Stimulated activated naive CD8-positive, alpha-beta T cell treated with anti-CD3 and anti-CD28 coated beads, Interleukin-15, Interleukin-2, amounts not matched to agents 100 U/mL and 50 U/mL, for 24 hours (primary cell): Measurements from ENCODE around the gene CACNA2D3.

ENCODE experiments used
- ATAC-seq: fragments of 150-1000 bp; cut with Tn5 transposase; one replicate; pipeline ENCODE4 v1.10.0; 2021
- DNase-seq: peaks from one replicate; pipeline ENCODE4 v3.0.0; 2021

Gene CACNA2D3

GRCh38 chr3:54217828-54218227 is 95.5 kb downstream of the CACNA2D3 start:
- ATAC-seq (no peak), DNase-seq (no peak)

GRCh38 chr3:54222316-54222715 is 100.0 kb downstream of the CACNA2D3 start:
- ATAC-seq (no peak), DNase-seq (no peak)

- DNase-seq (no peak), ATAC-seq (no peak)
Measured at GRCh38 chr3:54223063-54223462, 100.7 kb downstream of the CACNA2D3 start.

GRCh38 chr3:54225841-54226528 is 103.6 kb downstream of the CACNA2D3 start:
- ATAC-seq (no peak), DNase-seq (no peak)

DNA sequence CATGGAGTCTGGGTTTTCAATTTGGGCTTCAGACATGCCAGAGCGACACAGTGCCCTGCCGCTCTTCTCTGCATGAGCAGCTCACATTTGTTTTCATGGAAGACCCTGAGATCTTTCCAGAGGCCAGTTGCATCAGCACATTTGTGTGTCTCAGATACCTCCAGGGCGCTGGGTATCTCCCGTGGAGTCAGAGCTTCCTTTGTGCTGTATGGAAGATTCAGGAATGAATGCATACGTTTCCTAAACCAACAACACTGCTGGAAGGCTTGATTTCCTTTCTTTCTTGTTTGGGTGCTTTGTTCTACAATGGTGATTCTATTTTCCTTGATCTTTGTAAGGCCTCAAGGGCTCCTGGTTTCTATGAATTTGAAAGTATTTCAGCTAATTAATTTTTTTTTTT is 106.5 kb downstream of the CACNA2D3 start:
- no peak for DNase-seq

GRCh38 chr3:54232618-54233017 is 110.3 kb downstream of the CACNA2D3 start:
- ATAC-seq (no peak), DNase-seq (no peak)

More for the DNA sequence above, 106.5 kb downstream of the CACNA2D3 start:
- no peak for ATAC-seq

- DNase-seq (no peak), ATAC-seq (no peak)
Measured at GRCh38 chr3:54235998-54236397, 113.6 kb downstream of the CACNA2D3 start.

GRCh38 chr3:54237109-54237508 is 114.8 kb downstream of the CACNA2D3 start:
- no peak for ATAC-seq
- DNase-seq: no peak

- no peak for ATAC-seq
- no peak for DNase-seq
Measured at GRCh38 chr3:54237788-54238502, 115.6 kb downstream of the CACNA2D3 start.

- ATAC-seq: no peak
- no peak for DNase-seq
Measured at GRCh38 chr3:54240309-54240708, 118.0 kb downstream of the CACNA2D3 start.

DNA sequence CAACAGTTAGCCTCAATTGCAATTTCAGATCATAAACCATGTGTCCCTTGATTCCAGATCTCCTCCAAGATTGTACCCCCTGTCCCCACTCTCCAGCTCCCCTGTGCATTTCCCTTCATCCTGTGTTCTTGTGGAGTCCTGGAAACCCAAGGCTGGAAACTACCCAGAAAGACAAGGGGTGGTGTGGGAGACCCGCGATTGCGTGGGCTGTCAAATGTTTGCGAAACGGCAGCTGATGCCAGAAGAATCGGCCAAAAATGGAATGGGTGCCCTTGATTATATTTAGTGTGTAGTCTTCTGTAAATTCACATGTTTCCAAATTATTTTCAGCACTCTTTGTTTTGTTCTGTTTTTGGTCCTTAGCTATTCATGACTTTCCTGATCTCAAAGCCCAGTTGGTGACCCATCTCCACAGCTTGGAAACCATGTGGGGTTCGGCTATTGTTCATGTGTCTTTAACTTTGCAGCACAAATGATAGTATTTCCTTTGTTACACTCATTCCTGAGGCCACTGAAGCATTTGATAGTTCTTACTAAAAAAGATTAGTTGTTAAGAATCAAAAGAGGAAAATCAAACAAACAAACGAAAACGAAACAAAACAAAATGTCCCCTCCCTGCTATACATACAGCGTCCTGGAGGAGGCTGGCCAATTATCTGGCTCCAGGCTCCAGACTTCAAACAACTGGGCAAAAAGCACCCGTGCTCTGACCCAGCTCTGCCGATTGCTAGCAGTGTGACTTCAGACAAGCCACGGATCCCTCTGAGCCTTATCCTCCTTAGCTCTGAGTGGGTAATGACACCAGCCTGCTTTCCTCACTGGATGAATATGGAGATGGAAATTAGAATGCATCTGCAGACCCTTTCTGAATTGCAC is 120.9 kb downstream of the CACNA2D3 start:
- ATAC-seq: no peak

DNA sequence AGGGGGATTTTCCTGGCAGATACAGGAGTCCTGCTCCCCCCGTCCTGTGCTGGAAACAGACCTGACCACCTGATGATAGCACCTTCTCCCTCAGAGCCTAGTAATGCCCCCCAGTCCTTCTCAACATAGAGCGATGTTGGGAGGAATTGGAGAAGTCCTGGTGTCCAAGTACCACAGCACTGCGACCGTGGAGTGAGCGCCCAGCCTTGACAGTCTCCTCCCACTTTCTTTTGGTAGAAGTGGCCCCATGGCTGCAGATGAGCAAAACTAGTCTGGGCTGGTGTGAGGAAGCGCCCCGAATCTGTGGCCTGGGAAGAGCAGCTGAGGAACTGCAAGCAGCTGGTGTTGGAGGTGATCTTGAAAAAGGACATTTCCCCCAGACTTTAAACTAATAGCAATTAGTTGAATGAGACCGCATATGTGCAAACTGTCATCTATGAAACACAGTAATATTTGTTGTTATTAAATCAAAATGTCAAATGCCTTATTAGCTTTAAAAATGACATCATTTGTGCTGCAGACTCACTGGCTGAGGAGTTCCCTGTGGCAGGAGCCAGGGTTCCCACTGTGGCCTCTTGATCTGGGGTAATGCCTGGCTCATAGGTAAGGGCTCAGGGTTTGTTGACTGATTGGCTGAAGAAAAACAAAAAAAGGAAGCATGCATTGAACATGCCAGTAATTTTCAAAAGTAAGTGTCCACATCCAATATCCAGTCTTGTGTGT is 121.8 kb downstream of the CACNA2D3 start:
- ATAC-seq (no peak), DNase-seq (no peak)

More for the DNA sequence above, 120.9 kb downstream of the CACNA2D3 start:
- DNase-seq: no peak

GRCh38 chr3:54251705-54252104 is 129.4 kb downstream of the CACNA2D3 start:
- no peak for ATAC-seq
- DNase-seq: no peak

GRCh38 chr3:54257125-54257720 is 134.9 kb downstream of the CACNA2D3 start:
- ATAC-seq (no peak), DNase-seq (no peak)

GRCh38 chr3:54259636-54260035 is 137.3 kb downstream of the CACNA2D3 start:
- DNase-seq: no peak
- no peak for ATAC-seq

DNA sequence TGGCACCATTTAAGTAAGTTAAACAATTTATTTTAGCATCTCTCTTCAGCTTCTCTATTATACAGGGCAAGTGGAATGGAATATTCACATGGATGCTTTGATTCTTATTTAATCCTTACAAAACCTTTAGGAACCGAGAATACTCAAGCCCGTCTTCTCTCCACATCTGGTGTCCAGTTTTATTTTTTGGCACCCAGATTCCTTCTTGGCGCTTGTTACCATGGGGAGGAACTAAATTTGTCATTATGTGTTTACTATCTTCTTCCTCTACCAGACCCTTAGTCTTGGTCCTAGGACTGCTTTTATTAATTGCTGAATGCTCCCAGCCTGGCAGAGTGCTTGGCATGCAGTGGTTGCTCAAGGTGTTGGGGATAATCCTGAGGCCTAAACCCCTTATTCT is 138.8 kb downstream of the CACNA2D3 start:
- ATAC-seq: no peak
- no peak for DNase-seq

DNA sequence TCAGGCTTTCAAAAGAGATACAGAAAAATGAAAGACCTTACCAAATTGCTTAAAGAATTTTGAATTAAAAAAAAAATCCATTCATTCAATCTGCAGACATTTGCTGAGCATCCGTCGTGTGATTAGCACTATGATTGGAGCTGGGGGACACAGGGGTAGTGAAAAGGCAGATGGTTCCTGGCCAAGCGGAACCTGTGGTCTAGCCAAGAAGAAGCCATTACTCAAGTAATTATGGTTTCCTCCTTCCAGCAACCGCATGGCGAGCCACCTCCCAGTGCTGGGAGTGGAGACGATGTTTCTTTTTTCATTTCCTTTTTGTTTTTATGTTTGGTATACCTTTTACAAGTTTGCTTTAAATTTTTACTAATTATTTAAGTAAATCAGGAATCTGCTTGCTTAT is 140.2 kb downstream of the CACNA2D3 start:
- DNase-seq (no peak), ATAC-seq (no peak)

GRCh38 chr3:54262946-54263345 is 140.6 kb downstream of the CACNA2D3 start:
- DNase-seq (no peak), ATAC-seq (no peak)

DNA sequence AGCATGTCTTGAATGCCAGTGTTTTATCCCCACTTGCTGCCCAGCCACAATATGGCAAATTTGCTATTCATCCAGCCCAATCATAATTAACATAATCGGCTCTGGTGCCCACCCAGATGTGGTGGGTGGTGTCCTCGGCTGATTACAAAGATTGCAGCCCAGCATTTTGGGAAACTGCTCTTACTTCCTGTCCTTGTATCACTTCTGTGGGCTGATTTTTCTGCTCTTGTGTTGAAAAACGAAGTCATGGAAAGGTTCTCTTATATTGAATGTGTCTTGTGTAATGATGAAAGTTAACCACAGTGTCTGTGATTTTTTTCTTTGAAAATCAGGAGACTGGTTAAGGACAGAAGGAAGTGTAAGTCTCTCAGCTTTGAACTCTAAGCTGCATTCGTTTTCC is 141.7 kb downstream of the CACNA2D3 start:
- no peak for DNase-seq
- no peak for ATAC-seq

GRCh38 chr3:54270816-54271526 is 148.6 kb downstream of the CACNA2D3 start:
- no peak for DNase-seq

GRCh38 chr3:54273791-54274190 is 151.4 kb downstream of the CACNA2D3 start:
- ATAC-seq: no peak
- DNase-seq: no peak

More at GRCh38 chr3:54270816-54271526, 148.6 kb downstream of the CACNA2D3 start:
- ATAC-seq: no peak
